OCI-LY1 (cell line): ENCODE results near the gene SIAH1.

ENCODE experiments used
- EZH2 ChIP-seq: fragments of 200-600 bp; sonication (generic), shearing (Covaris generic); IDR thresholded peaks from 2 replicates; pipeline ENCODE4 v1.8.0; 2017; ENCODE audit warnings: borderline replicate concordance, mixed run types, mild to moderate bottlenecking, antibody characterized with exemption, low read length, moderate library complexity, mixed read lengths
- TF ChIP-seq, protein P1 (sequence below): fragments of 200-600 bp; sonication (generic), shearing (Covaris generic); IDR thresholded peaks from 2 replicates; pipeline ENCODE4 v1.5.1; 2017; ENCODE audit warnings: mild to moderate bottlenecking, antibody characterized with exemption, low read length, moderate library complexity, mixed read lengths

DNA sequence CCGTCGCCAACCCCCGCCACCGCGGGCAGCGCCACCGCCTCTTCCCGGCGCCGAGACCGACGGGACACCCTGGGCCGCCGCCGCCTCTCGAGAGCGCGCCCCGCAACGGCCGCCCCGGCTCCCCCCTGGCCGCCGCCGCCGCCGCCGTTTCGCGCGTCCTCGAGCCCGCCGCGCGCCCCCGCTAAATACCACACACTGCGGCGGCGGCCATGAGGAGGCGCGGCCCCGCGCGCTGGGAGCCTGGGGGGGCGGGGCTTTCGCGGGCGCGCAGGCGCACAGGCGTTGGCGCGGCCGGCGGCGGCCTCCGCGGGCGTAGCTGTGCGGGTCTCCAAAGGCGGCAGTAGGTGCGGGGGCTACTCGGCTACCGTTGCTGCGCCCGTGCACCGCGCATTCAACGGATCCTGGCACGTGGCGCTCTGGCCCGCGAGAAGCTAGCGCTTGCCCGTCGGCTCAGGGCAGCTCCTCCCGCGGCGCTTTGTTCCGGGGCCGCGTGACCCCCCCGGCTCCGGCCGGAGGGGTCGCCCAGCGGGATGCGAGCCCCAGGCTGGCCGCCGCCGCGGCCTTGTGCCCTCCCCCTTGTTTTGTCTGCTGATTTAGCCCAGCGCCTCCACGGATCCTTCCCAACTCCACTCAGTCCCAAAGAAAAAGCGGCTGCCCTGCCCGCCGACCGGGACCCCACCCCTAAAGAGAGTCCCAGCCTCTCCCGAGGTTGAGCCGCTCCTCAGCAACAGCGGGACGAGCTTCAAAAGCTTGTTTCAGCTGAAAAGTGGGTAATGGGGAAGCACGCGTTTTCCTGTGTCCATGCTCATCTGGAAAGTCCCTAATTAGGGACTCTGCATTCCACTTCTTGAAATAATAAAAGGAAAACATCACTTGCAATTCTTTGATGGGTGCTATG is at the start of gene SIAH1:
- TF ChIP-seq, protein P1, sequence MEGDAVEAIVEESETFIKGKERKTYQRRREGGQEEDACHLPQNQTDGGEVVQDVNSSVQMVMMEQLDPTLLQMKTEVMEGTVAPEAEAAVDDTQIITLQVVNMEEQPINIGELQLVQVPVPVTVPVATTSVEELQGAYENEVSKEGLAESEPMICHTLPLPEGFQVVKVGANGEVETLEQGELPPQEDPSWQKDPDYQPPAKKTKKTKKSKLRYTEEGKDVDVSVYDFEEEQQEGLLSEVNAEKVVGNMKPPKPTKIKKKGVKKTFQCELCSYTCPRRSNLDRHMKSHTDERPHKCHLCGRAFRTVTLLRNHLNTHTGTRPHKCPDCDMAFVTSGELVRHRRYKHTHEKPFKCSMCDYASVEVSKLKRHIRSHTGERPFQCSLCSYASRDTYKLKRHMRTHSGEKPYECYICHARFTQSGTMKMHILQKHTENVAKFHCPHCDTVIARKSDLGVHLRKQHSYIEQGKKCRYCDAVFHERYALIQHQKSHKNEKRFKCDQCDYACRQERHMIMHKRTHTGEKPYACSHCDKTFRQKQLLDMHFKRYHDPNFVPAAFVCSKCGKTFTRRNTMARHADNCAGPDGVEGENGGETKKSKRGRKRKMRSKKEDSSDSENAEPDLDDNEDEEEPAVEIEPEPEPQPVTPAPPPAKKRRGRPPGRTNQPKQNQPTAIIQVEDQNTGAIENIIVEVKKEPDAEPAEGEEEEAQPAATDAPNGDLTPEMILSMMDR = no peak
- no peak for TF ChIP-seq EZH2
